Endothelial cell of umbilical vein (primary cell): ENCODE measurements around the gene SPON2. TPM values are rescaled to one million over a fixed set of nuclear protein-coding genes. Genes with fewer than 3 reads are reported as not detected.
"Not testable (repeated sequence)": the region's sequence is repeated elsewhere in the genome, so short reads cannot be mapped to it uniquely, and the experiment has no call there.

Experiments
- BruUV-seq: library from RNA; stranded (reverse); fragments of 400-500 nt; replicated peaks from 2 replicates; lab custom pipeline; 2021; lab: Mats Ljungman, UMichigan
- CTCF ChIA-PET: fragments of 300-600, 350-600 bp; sonication (Branson Sonifier 250); formaldehyde crosslinking; loops from one replicate; lab custom pipeline; 2021; ENCODE audit warnings: antibody characterized with exemption, inconsistent platforms; lab: Charles Lee
- POLR2A ChIA-PET: fragments of 300-600, 350-600 bp; sonication (Branson Sonifier 250); formaldehyde crosslinking; loops from one replicate; lab custom pipeline; 2021; ENCODE audit warnings: antibody characterized with exemption, inconsistent platforms; lab: Charles Lee
- DNase-seq: peaks from one replicate; pipeline ENCODE4 v3.0.0-alpha.2; 2011; ENCODE audit warnings: low read depth, low spot score
- FAIRE-seq: peaks from 2 replicates; lab custom pipeline; 2011; peaks lifted over from hg19 to GRCh38; lab: Jason Lieb, UNC
- H2AFZ ChIP-seq: 2 replicates; pipeline ENCODE4 v1.6.0; 2012; ENCODE audit warnings: low read depth, low read length, control low read depth, inconsistent platforms
- H3K27ac ChIP-seq: 2 replicates; pipeline ENCODE4 v1.5.1; 2011; ENCODE audit warnings: low read depth, mild to moderate bottlenecking, control low read depth, low read length, moderate library complexity; ENCODE audit not compliant: insufficient read depth
- H3K27me3 ChIP-seq, 2 experiments: 2 replicates each; pipeline versions ENCODE4 v1.6.0 to v1.6.1; 2011; ENCODE audit warnings: low read length in 2 of 2, mixed read lengths in 1 of 2; ENCODE audit not compliant: control insufficient read depth in 2 of 2, insufficient read depth in 2 of 2
- H3K36me3 ChIP-seq, 2 experiments: 2 replicates in 1 of 2; 3 replicates in 1 of 2; pipeline ENCODE4 v1.5.1; 2011; ENCODE audit warnings: low read length in 2 of 2, mild to moderate bottlenecking in 1 of 2, moderate library complexity in 1 of 2; ENCODE audit not compliant: control insufficient read depth in 2 of 2, insufficient read depth in 2 of 2; ENCODE audit errors: extremely low read depth in 1 of 2
- H3K4me1 ChIP-seq: 3 replicates; pipeline ENCODE4 v1.5.1; 2011; ENCODE audit warnings: mild to moderate bottlenecking, low read length; ENCODE audit not compliant: control insufficient read depth, insufficient read depth; ENCODE audit errors: extremely low read depth
- H3K4me2 ChIP-seq: 2 replicates; pipeline ENCODE4 v1.6.1; 2011; ENCODE audit warnings: low read length, control low read depth, mixed read lengths; ENCODE audit not compliant: insufficient read depth
- H3K4me3 ChIP-seq, 3 experiments: fragments of 200-600 bp in 1 of 3; sonication (generic), shearing (Covaris generic) in 1 of 3; replicated peaks in 1 of 3; 2 replicates each; pipeline ENCODE4 v1.5.1; 2011 to 2016; ENCODE audit warnings: control low read depth in 3 of 3, low read length in 3 of 3, mild to moderate bottlenecking in 2 of 3, inconsistent platforms in 1 of 3, low read depth in 1 of 3, moderate library complexity in 1 of 3; ENCODE audit not compliant: insufficient read depth in 1 of 3
- H3K79me2 ChIP-seq: 2 replicates; pipeline ENCODE4 v1.6.0; 2012; ENCODE audit warnings: low read length, inconsistent platforms; ENCODE audit not compliant: control insufficient read depth, insufficient read depth
- H3K9ac ChIP-seq: replicated peaks from 2 replicates; pipeline ENCODE3; 2011; ENCODE audit warnings: low read length, control low read depth; ENCODE audit not compliant: insufficient read depth; ENCODE audit errors: extremely low read depth
- H3K9me1 ChIP-seq: replicated peaks from 3 replicates; pipeline ENCODE4 v1.6.0; 2011; ENCODE audit warnings: mild to moderate bottlenecking, low read length; ENCODE audit not compliant: control insufficient read depth, insufficient read depth; ENCODE audit errors: extremely low read depth
- H3K9me3 ChIP-seq: replicated peaks from 2 replicates; pipeline ENCODE4 v1.5.1; 2012; ENCODE audit warnings: low read length, inconsistent platforms; ENCODE audit not compliant: control insufficient read depth, insufficient read depth
- H4K20me1 ChIP-seq: replicated peaks from 2 replicates; pipeline ENCODE3; 2011; ENCODE audit warnings: mild to moderate bottlenecking, low read length; ENCODE audit not compliant: control insufficient read depth, insufficient read depth; ENCODE audit errors: extremely low read depth
- CTCF ChIP-seq, 2 donors: IDR thresholded peaks; 1 replicate in 1 of 2; 2 replicates in 1 of 2; pipeline ENCODE4 v1.5.1; 2011; ENCODE audit warnings: low read length in 2 of 2, mild to moderate bottlenecking in 2 of 2, moderate library complexity in 2 of 2, control low read depth in 1 of 2, inconsistent platforms in 1 of 2, low read depth in 1 of 2; ENCODE audit not compliant: insufficient read depth in 1 of 2; ENCODE audit errors: extremely low read depth in 1 of 2
- FOS ChIP-seq: IDR thresholded peaks from 2 replicates; pipeline ENCODE4 v1.6.1; 2011; ENCODE audit warnings: mild to moderate bottlenecking, low read length, moderate library complexity, borderline replicate concordance; ENCODE audit not compliant: insufficient read depth
- JUN ChIP-seq: IDR thresholded peaks from 2 replicates; pipeline ENCODE4 v1.6.1; 2011; ENCODE audit warnings: borderline replicate concordance, low read depth; ENCODE audit not compliant: insufficient read length, insufficient read depth
- MYC ChIP-seq: IDR thresholded peaks from one replicate; pipeline ENCODE4 v1.6.1; 2011; ENCODE audit warnings: mild to moderate bottlenecking, low read depth, low read length
- dilution Hi-C: fragments of 300-500 bp; cut with MboI; formaldehyde crosslinking; loops from one replicate; pipeline ENCODE4 v1.15.0; 2019; ENCODE audit warnings: low sequenced_read_pairs; ENCODE audit not compliant: extremely low pct_ligation_motif_present
- intact Hi-C: fragments of 100-400 bp; cut with micrococcal nuclease; formaldehyde crosslinking; loops from one replicate; pipeline ENCODE4 v1.10.0; 2022
- polyA plus RNA-seq, 4 experiments: library from polyadenylated mRNA; depleted of rRNA in 3 of 4; stranded (reverse) in 3 of 4; unstranded in 1 of 4; fragments of >200 nt; gene quantifications; 2 replicates each; pipeline versions ENCODE4 v1.2.1 to v1.2.3, GENCODE V29; 2011 to 2012; ENCODE audit warnings: missing spikeins in 1 of 4
- total RNA-seq: library from RNA; stranded (reverse); gene quantifications from 2 replicates; pipeline ENCODE4 v1.2.3, GENCODE V29; 2021

The SPON2 gene
- total and polyA plus RNA-seq, 2 donors (not counting 3 experiments of a cell fraction or from before 2014, with no cell fraction given), result 0.04 TPM; not detected in 1

DNA sequence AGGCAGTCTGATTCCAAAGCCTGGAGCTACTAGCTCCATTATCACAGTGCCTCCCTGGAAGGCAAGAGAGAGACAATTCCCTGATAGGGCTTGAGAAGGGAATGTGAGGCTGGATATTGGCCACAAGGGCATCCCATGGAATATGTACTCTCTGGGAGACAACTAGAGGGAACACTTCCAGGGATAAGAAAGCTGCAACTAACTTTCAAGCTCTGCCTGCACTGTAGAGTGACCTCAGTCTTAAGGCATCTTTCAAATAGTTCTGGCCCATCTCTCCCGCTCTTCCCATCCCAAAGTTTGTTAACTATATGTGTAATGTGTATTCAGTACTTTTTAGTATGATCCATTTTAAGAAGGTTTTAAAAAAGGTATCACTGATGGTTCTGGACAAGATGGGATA, 45.9 kb downstream of the SPON2 start:
- Histone ChIP-seq H3K79me2 (no peaks in the 10 kb centered on the region), H4K20me1 (no peaks in the 10 kb centered on the region), H3K4me3 (no peak overlapping the region), H3K27ac (no peak overlapping the region), H3K27me3 (peaks cover 7% of the 10 kb centered on the region in 2 experiments), H3K4me2 (no peak overlapping the region), H3K36me3 (no peaks in the 10 kb centered on the region), H3K4me1 (no peaks in the 10 kb centered on the region), H3K9me1 (no peaks in the 10 kb centered on the region), H3K9ac (no peak overlapping the region), H2AFZ (no peak overlapping the region), H3K9me3 (no peaks in the 10 kb centered on the region)
- ChIA-PET CTCF (no interaction called here), POLR2A (no interaction called here)
- dilution Hi-C loops, result no loop called here
- TF ChIP-seq JUN (no peak), FOS (no peak), MYC (no peak), CTCF (IDR thresholded peaks at IDR 0.05; ENCODE audit: extremely low read depth in 1 of 2, insufficient read depth in 1 of 2, low read depth in 1 of 2, low read length in 2 of 2) (no peak)
- no TSS peak for BruUV-seq
- intact Hi-C loops, result no loop called here
- DNase-seq (no peak), FAIRE-seq (no peak)

DNA sequence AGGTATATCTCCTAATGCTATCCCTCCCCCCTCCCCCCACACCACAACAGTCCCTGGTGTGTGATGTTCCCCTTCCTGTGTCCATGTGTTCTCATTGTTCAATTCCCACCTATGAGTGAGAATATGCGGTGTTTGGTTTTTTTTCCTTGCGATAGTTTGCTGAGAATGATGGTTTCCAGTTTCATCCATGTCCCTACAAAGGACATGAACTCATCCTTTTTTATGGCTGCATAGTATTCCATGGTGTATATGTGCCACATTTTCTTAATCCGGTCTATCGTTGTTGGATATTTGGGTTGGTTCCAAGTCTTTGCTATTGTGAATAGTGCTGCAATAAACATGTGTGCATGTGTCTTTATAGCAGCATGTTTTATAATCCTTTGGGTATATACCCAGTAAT, 46.9 kb downstream of the SPON2 start:
- H3K27ac ChIP-seq, dilution Hi-C loops, H3K79me2 ChIP-seq, intact Hi-C loops, DNase-seq, H3K4me3 ChIP-seq, CTCF ChIA-PET, H4K20me1 ChIP-seq, H3K9me1 ChIP-seq, POLR2A ChIA-PET, FAIRE-seq, H3K36me3 ChIP-seq, H3K9me3 ChIP-seq, BruUV-seq, H3K9ac ChIP-seq, H2AFZ ChIP-seq, H3K4me2 ChIP-seq, H3K4me1 ChIP-seq: not testable (repeated sequence)
- H3K27me3 ChIP-seq, result peaks cover 7 to 12% of the 10 kb centered on the region in 2 experiments
